Left renal pelvis (tissue), 4 donors: ENCODE measurements around the gene UBE2K. TPM values are rescaled to one million over a fixed set of nuclear protein-coding genes. Genes with fewer than 3 reads are reported as not detected.
"Not testable (repeated sequence)": the region's sequence is repeated elsewhere in the genome, so short reads cannot be mapped to it uniquely, and the experiment has no call there.

Source experiments
- DNase-seq, 4 donors: peaks; one replicate each; pipeline ENCODE4 v3.0.0-alpha.2; 2013; ENCODE audit warnings: low read depth in 4 of 4, low spot score in 3 of 4
- polyA plus RNA-seq, 4 donors: library from polyadenylated mRNA; unstranded; fragments of 120-200 nt; gene quantifications; one replicate each; pipeline ENCODE4 v1.2.1, GENCODE V29; 2013; ENCODE audit not compliant: insufficient read length in 4 of 4

The UBE2K gene
- polyA plus RNA-seq: 100 to 1,000 TPM in 1 of 4 donors, 10 to 100 TPM in 3; 71.6 to 102 (median 94.2) TPM

- peak; percentile 70 to 77 (median 74) for DNase-seq
Observed at GRCh38 chr4:39697740-39698423, at the start of gene UBE2K. Gene UBE2K, plus strand, starts transcription at chr4:39698136. Its CDS starts 192 bp downstream, at chr4:39698328.

- DNase-seq: no peak
Observed at GRCh38 chr4:39648213-39648612, 49.7 kb upstream of the UBE2K start.

GRCh38 chr4:39648827-39649558 lies 48.9 kb upstream of the UBE2K start:
- DNase-seq: no peak

- no peak for DNase-seq
Observed at GRCh38 chr4:39649639-39650265, 48.2 kb upstream of the UBE2K start.

GRCh38 chr4:39651586-39651985 lies 46.4 kb upstream of the UBE2K start:
- DNase-seq: not testable (repeated sequence)

- DNase-seq: no peak
Observed at GRCh38 chr4:39655211-39655610, 42.7 kb upstream of the UBE2K start.

- no peak for DNase-seq
Observed at GRCh38 chr4:39655876-39656275, 42.1 kb upstream of the UBE2K start.

- not testable (repeated sequence) for DNase-seq
Observed at GRCh38 chr4:39656638-39657037, 41.3 kb upstream of the UBE2K start.

GRCh38 chr4:39657465-39657864 lies 40.5 kb upstream of the UBE2K start:
- DNase-seq: no peak

- DNase-seq: no peak
Observed at GRCh38 chr4:39658756-39659155, 39.2 kb upstream of the UBE2K start.

- DNase-seq: no peak
Observed at GRCh38 chr4:39660045-39660444, 37.9 kb upstream of the UBE2K start.

- no peak for DNase-seq
Observed at GRCh38 chr4:39660757-39661156, 37.2 kb upstream of the UBE2K start.

- DNase-seq: no peak
Observed at GRCh38 chr4:39662683-39663082, 35.3 kb upstream of the UBE2K start.

- no peak for DNase-seq
Observed at GRCh38 chr4:39664828-39665731, 32.9 kb upstream of the UBE2K start.

- no peak for DNase-seq
Observed at GRCh38 chr4:39667706-39668105, 30.2 kb upstream of the UBE2K start.

GRCh38 chr4:39668887-39669286 lies 29.0 kb upstream of the UBE2K start:
- DNase-seq: no peak

- DNase-seq: not testable (repeated sequence)
Observed at GRCh38 chr4:39670296-39670695, 27.6 kb upstream of the UBE2K start.

- DNase-seq: not testable (repeated sequence)
Observed at GRCh38 chr4:39675681-39676080, 22.3 kb upstream of the UBE2K start.

- not testable (repeated sequence) for DNase-seq
Observed at GRCh38 chr4:39681003-39681402, 16.9 kb upstream of the UBE2K start.

GRCh38 chr4:39682138-39682537 lies 15.8 kb upstream of the UBE2K start:
- DNase-seq: no peak

GRCh38 chr4:39685990-39686389 lies 11.9 kb upstream of the UBE2K start:
- no peak for DNase-seq
